ENCODE measurements around the gene SLC25A21. TPM values are rescaled to one million over a fixed set of nuclear protein-coding genes. Genes with fewer than 3 reads are reported as not detected.

Gene SLC25A21
- total RNA-seq, 1 experiment from 2014 or later = 7.1 TPM

GRCh38 chr14:36940476-36940875 lies 231.9 kb downstream of the SLC25A21 start:
- H3K23me2 ChIP-seq (ENCODE audit: insufficient read length, low read depth, low read length, poor library complexity, severe bottlenecking) = no peaks in the 10 kb centered on the region
- H3K27ac ChIP-seq (ENCODE audit: insufficient read length, low read depth, low read length) = no peak overlapping the region
- H2BK12ac ChIP-seq (ENCODE audit: insufficient read length, low read depth, low read length) = no peak overlapping the region
- H3K79me1 ChIP-seq (ENCODE audit: insufficient read depth, low read depth, low read length, poor library complexity, severe bottlenecking) = no peaks in the 10 kb centered on the region
- H4K20me1 ChIP-seq (ENCODE audit: control insufficient read depth, insufficient read depth, insufficient read length) = no peaks in the 10 kb centered on the region
- H2BK20ac ChIP-seq (ENCODE audit: low read depth, low read length, poor library complexity, severe bottlenecking) = no peak overlapping the region
- H2BK15ac ChIP-seq (ENCODE audit: low read depth, low read length) = no peak overlapping the region
- no peak overlapping the region for H4K8ac ChIP-seq (replicated peaks; ENCODE audit: insufficient read length, low read depth, low read length)
- H3K27ac Mint-ChIP-seq = no peak overlapping the region
- no peak overlapping the region for H3K4me3 Mint-ChIP-seq
- no peak overlapping the region for H3K23ac ChIP-seq (ENCODE audit: insufficient read length, low read depth, low read length)
- peaks cover 0 to 5% of the 10 kb centered on the region in 2 experiments; a peak in 1 of 4 replicates for H3K4me1 Mint-ChIP-seq
- H3K79me2 ChIP-seq (ENCODE audit: insufficient read depth, low read length) = no peaks in the 10 kb centered on the region
- H3T11ph ChIP-seq (ENCODE audit: low read length) = no peak overlapping the region
- H3K4me1 ChIP-seq (ENCODE audit: insufficient read depth, low read length) = no peaks in the 10 kb centered on the region; the same call in 1 of the 2 replicates
- H3K9me3 ChIP-seq (ENCODE audit: control insufficient read depth, low read depth, low read length) = no peaks in the 10 kb centered on the region
- H3K4me2 ChIP-seq (ENCODE audit: insufficient read depth, insufficient read length, low read length) = no peak overlapping the region
- no peak overlapping the region for H2AFZ ChIP-seq (ENCODE audit: low read length)
- no peak overlapping the region for H4K5ac ChIP-seq (ENCODE audit: insufficient read length, low read depth, low read length)
- H3K9ac ChIP-seq (ENCODE audit: extremely low read depth, insufficient read length, low read length) = no peak overlapping the region
- no peak overlapping the region for H4K91ac ChIP-seq (ENCODE audit: insufficient read length, low read depth, low read length)
- no peak overlapping the region for H3K14ac ChIP-seq (ENCODE audit: insufficient read depth, low read length)
- peaks cover 2% of the 10 kb centered on the region for H3K27me3 Mint-ChIP-seq (ENCODE audit: low read depth)
- H3K36me3 Mint-ChIP-seq (ENCODE audit: insufficient read depth in 1 of 3, low read depth in 3 of 3) = no peaks in the 10 kb centered on the region
- H3K18ac ChIP-seq (ENCODE audit: insufficient read length, low read depth, low read length) = no peak overlapping the region
- no peaks in the 10 kb centered on the region for H3K27me3 ChIP-seq (ENCODE audit: insufficient read depth, low read length)
- TF ChIP-seq, protein P1, sequence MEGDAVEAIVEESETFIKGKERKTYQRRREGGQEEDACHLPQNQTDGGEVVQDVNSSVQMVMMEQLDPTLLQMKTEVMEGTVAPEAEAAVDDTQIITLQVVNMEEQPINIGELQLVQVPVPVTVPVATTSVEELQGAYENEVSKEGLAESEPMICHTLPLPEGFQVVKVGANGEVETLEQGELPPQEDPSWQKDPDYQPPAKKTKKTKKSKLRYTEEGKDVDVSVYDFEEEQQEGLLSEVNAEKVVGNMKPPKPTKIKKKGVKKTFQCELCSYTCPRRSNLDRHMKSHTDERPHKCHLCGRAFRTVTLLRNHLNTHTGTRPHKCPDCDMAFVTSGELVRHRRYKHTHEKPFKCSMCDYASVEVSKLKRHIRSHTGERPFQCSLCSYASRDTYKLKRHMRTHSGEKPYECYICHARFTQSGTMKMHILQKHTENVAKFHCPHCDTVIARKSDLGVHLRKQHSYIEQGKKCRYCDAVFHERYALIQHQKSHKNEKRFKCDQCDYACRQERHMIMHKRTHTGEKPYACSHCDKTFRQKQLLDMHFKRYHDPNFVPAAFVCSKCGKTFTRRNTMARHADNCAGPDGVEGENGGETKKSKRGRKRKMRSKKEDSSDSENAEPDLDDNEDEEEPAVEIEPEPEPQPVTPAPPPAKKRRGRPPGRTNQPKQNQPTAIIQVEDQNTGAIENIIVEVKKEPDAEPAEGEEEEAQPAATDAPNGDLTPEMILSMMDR (conservative IDR thresholded peaks at IDR 0.05) = no peak
- no peaks in the 10 kb centered on the region for H3K9me3 Mint-ChIP-seq
- no peak overlapping the region for H3K4ac ChIP-seq (ENCODE audit: low read depth, low read length)
- H2BK120ac ChIP-seq (ENCODE audit: low read depth, low read length, poor library complexity, severe bottlenecking) = no peak overlapping the region
- H2AK5ac ChIP-seq (ENCODE audit: insufficient read length, low read length) = no peak overlapping the region
- DNase-seq = no peak
- no peak overlapping the region for H2BK5ac ChIP-seq (ENCODE audit: insufficient read length, low read length)
- H3K56ac ChIP-seq (ENCODE audit: insufficient read length, low read depth, low read length) = no peak overlapping the region
- no CpG with 5 or more reads among the region's 4 CpGs for WGBS (ENCODE audit: extremely low coverage, insufficient read length, low lambda C conversion rate)

All from H9 (cell line).